ENCODE data around the gene BOD1.

The BOD1 gene

GRCh38 chr5:173662581-173663351, 46.3 kb upstream of the BOD1 start:
- H3K4me3 ChIP-seq (ENCODE audit: severe bottlenecking): no peak overlapping the region
- H3K27me3 ChIP-seq (ENCODE audit: insufficient read depth, poor library complexity, severe bottlenecking): no peaks in the 10 kb centered on the region
- ATAC-seq (ENCODE audit: low read depth) (no peak; the same call in 2 of the 3 replicates), DNase-seq (ENCODE audit: low spot score) (no peak)
- H3K4me1 ChIP-seq (ENCODE audit: insufficient read depth, poor library complexity, severe bottlenecking): no peaks in the 10 kb centered on the region
- no peaks in the 10 kb centered on the region for H3K9me3 ChIP-seq (ENCODE audit: severe bottlenecking)
- TF ChIP-seq CTCF (IDR thresholded peaks at IDR 0.05; ENCODE audit: poor library complexity, severe bottlenecking): no peak
- H3K36me3 ChIP-seq (ENCODE audit: low read depth): no peaks in the 10 kb centered on the region
- no peak overlapping the region for H3K27ac ChIP-seq (ENCODE audit: poor library complexity, severe bottlenecking)

GRCh38 chr5:173660481-173661280, 44.2 kb upstream of the BOD1 start:
- DNase-seq (ENCODE audit: low spot score) (no peak), ATAC-seq (ENCODE audit: low read depth) (no peak)
- no peaks in the 10 kb centered on the region for H3K36me3 ChIP-seq (ENCODE audit: low read depth)
- H3K9me3 ChIP-seq (ENCODE audit: severe bottlenecking): no peaks in the 10 kb centered on the region
- no peak overlapping the region for H3K4me3 ChIP-seq (ENCODE audit: severe bottlenecking)
- no peaks in the 10 kb centered on the region for H3K27me3 ChIP-seq (ENCODE audit: insufficient read depth, poor library complexity, severe bottlenecking)
- no peak for TF ChIP-seq CTCF (IDR thresholded peaks at IDR 0.05; ENCODE audit: poor library complexity, severe bottlenecking)
- H3K27ac ChIP-seq (ENCODE audit: poor library complexity, severe bottlenecking): no peak overlapping the region
- no peaks in the 10 kb centered on the region for H3K4me1 ChIP-seq (ENCODE audit: insufficient read depth, poor library complexity, severe bottlenecking)

- no peak for ATAC-seq (ENCODE audit: low read depth)
- no peak for TF ChIP-seq CTCF (IDR thresholded peaks at IDR 0.05; ENCODE audit: poor library complexity, severe bottlenecking)
- DNase-seq (ENCODE audit: low spot score): no peak
Observed at GRCh38 chr5:173659423-173659822, 43.0 kb upstream of the BOD1 start.

GRCh38 chr5:173657741-173658356, 41.4 kb upstream of the BOD1 start:
- H3K9me3 ChIP-seq (ENCODE audit: severe bottlenecking): peaks cover 2% of the 10 kb centered on the region
- no peaks in the 10 kb centered on the region for H3K4me1 ChIP-seq (ENCODE audit: insufficient read depth, poor library complexity, severe bottlenecking)
- H3K4me3 ChIP-seq (ENCODE audit: severe bottlenecking): no peak overlapping the region
- TF ChIP-seq CTCF (IDR thresholded peaks at IDR 0.05; ENCODE audit: poor library complexity, severe bottlenecking): no peak
- DNase-seq (ENCODE audit: low spot score) (no peak), ATAC-seq (ENCODE audit: low read depth) (no peak)
- H3K27me3 ChIP-seq (ENCODE audit: insufficient read depth, poor library complexity, severe bottlenecking): no peaks in the 10 kb centered on the region
- H3K27ac ChIP-seq (ENCODE audit: poor library complexity, severe bottlenecking): no peak overlapping the region
- no peaks in the 10 kb centered on the region for H3K36me3 ChIP-seq (ENCODE audit: low read depth)

More at GRCh38 chr5:173659423-173659822, 43.0 kb upstream of the BOD1 start:
- Histone ChIP-seq H3K27me3 (ENCODE audit: insufficient read depth, poor library complexity, severe bottlenecking) (no peaks in the 10 kb centered on the region), H3K4me1 (ENCODE audit: insufficient read depth, poor library complexity, severe bottlenecking) (no peaks in the 10 kb centered on the region), H3K9me3 (ENCODE audit: severe bottlenecking) (no peaks in the 10 kb centered on the region), H3K4me3 (ENCODE audit: severe bottlenecking) (no peak overlapping the region), H3K36me3 (ENCODE audit: low read depth) (no peaks in the 10 kb centered on the region), H3K27ac (ENCODE audit: poor library complexity, severe bottlenecking) (no peak overlapping the region)
